Naive B cell (primary cell): Measurements from ENCODE around the gene FEZ2. TPM values are rescaled to one million over a fixed set of nuclear protein-coding genes. Genes with fewer than 3 reads are reported as not detected.
"Not testable (repeated sequence)": the region's sequence is repeated elsewhere in the genome, so short reads cannot be mapped to it uniquely, and the experiment has no call there.

ENCODE experiments used
- ATAC-seq, 2 donors: fragments of 150-1000 bp; cut with Tn5 transposase; 2 replicates each; pipeline ENCODE4 v1.10.0; 2021; ENCODE audit warnings: low read depth in 2 of 2, mild to moderate bottlenecking in 2 of 2, moderate library complexity in 2 of 2
- DNase-seq: peaks from one replicate; pipeline ENCODE4 v3.0.0; 2022
- H3K27ac Mint-ChIP-seq, 6 donors: one replicate each; pipeline ENCODE4 v1.8.0; 2020 to 2022; ENCODE audit warnings: mild to moderate bottlenecking in 6 of 6, mixed read lengths in 6 of 6, moderate library complexity in 5 of 6, inconsistent platforms in 2 of 6
- H3K27me3 Mint-ChIP-seq, 3 donors: one replicate each; pipeline ENCODE4 v1.8.0; 2021 to 2022; ENCODE audit warnings: mixed read lengths in 3 of 3, mild to moderate bottlenecking in 1 of 3
- H3K36me3 Mint-ChIP-seq, 2 donors: one replicate each; pipeline ENCODE4 v1.8.0; 2020 to 2022; ENCODE audit warnings: mixed read lengths in 2 of 2, inconsistent platforms in 1 of 2, mild to moderate bottlenecking in 1 of 2
- H3K4me1 Mint-ChIP-seq, 3 donors: one replicate each; pipeline ENCODE4 v1.8.0; 2020 to 2022; ENCODE audit warnings: mixed read lengths in 3 of 3, inconsistent platforms in 1 of 3, mild to moderate bottlenecking in 1 of 3, moderate library complexity in 1 of 3
- H3K4me3 Mint-ChIP-seq, 8 donors: one replicate each; pipeline ENCODE4 v1.8.0; 2020 to 2022; ENCODE audit warnings: mild to moderate bottlenecking in 8 of 8, mixed read lengths in 8 of 8, moderate library complexity in 8 of 8, inconsistent platforms in 2 of 8
- H3K9me3 Mint-ChIP-seq, 7 donors: one replicate each; pipeline ENCODE4 v1.8.0; 2020 to 2022; ENCODE audit warnings: mixed read lengths in 7 of 7, mild to moderate bottlenecking in 5 of 7, inconsistent platforms in 2 of 7, moderate library complexity in 1 of 7
- polyA plus RNA-seq, 6 donors: library from polyadenylated mRNA; unstranded; fragments of 300-500 nt; fragmentation: Illumina TruSeq; gene quantifications; one replicate each; pipeline ENCODE4 v1.2.3, GENCODE V29; 2021; ENCODE audit warnings: low read depth in 6 of 6

The FEZ2 gene
- polyA plus RNA-seq, 6 donors from 2014 or later, result 3.0 to 6.0 (median 3.6) TPM

DNA sequence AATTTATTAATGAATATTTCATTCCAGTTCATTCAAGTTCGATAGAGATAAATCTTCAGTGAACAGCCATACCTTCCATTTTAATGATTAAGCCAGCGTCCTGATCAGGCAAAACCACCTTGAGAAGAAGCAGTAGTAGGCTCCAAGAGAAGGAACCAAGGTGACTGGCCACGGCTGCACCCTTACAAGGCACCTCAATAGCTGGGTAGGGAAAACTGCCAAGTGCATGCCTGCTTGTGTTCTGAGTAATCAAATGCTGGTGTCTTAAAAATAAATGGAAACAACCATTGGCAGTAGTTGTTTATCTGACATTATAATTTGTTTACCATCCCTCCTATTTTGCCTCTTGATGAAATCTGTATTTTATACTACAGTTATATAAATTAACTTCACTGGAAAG lies 10.0 kb upstream of the FEZ2 start:
- peaks cover 0 to 29% (median 9%) of the 10 kb centered on the region in 3 donors for H3K27me3 Mint-ChIP-seq
- DNase-seq, result no peak
- H3K4me3 Mint-ChIP-seq, result no peak overlapping the region
- no peaks in the 10 kb centered on the region for H3K9me3 Mint-ChIP-seq
- H3K4me1 Mint-ChIP-seq, result no peaks in the 10 kb centered on the region
- no peak for ATAC-seq
- H3K27ac Mint-ChIP-seq, result no peak overlapping the region
- no peaks in the 10 kb centered on the region for H3K36me3 Mint-ChIP-seq

GRCh38 chr2:36606925-36607324 lies 9.0 kb upstream of the FEZ2 start:
- Mint-ChIP-seq H3K4me3 (no peak overlapping the region), H3K9me3 (no peaks in the 10 kb centered on the region), H3K27me3 (peaks cover 0 to 28% (median 9%) of the 10 kb centered on the region in 3 donors), H3K4me1 (no peaks in the 10 kb centered on the region), H3K36me3 (no peaks in the 10 kb centered on the region), H3K27ac (no peak overlapping the region)
- DNase-seq (no peak), ATAC-seq (no peak)

DNA sequence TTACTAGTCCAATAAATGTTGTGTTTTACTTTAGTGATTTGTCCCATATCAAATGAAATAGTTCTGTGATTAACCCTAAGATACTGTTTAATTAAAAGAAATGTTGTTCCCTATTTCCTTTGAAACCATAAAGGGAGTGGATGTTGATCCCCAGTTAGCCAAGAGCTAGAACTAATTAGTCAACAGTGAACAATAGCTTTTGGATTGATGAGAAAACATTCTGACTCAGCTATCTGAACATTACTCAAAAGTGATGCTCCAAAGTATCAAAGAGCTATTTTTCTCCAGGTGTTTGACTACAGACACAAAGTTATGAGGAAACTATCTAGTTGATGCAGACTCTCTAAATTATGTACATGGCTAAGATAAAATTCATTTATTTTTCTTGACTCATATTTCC lies 7.3 kb upstream of the FEZ2 start:
- no peak for ATAC-seq
- no peaks in the 10 kb centered on the region for H3K9me3 Mint-ChIP-seq
- no peak for DNase-seq
- peaks cover 0 to 12% (median 4%) of the 10 kb centered on the region in 3 donors for H3K27me3 Mint-ChIP-seq
- no peak overlapping the region for H3K4me3 Mint-ChIP-seq
- H3K27ac Mint-ChIP-seq, result no peak overlapping the region
- H3K36me3 Mint-ChIP-seq, result no peaks in the 10 kb centered on the region
- H3K4me1 Mint-ChIP-seq, result no peaks in the 10 kb centered on the region

DNA sequence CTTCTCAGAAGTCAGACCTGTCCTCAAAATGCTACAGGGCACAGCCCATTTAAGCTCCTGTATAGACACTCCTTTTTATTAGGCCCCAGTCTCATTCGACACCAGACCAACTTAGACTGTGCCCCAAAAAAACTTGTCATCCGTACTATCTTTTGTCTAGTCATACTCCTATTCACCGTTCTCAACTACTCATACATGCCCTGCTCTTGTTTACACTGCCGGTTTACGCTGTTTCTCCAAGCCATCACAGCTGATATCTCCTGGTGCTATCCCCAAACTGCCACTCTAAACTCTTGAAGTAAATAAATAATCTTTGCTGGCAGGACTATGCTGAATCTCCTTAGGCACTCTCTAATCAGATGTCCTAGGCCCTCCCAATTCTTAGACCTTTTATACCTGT lies 5.7 kb upstream of the FEZ2 start:
- H3K27ac Mint-ChIP-seq, H3K27me3 Mint-ChIP-seq, H3K9me3 Mint-ChIP-seq, H3K4me3 Mint-ChIP-seq, H3K36me3 Mint-ChIP-seq, ATAC-seq, DNase-seq, H3K4me1 Mint-ChIP-seq: not testable (repeated sequence)

- H3K4me1 Mint-ChIP-seq, result peaks cover 30 to 41% (median 41%) of the 10 kb centered on the region in 3 donors
- H3K4me3 Mint-ChIP-seq, result peak overlapping the region; percentile 89 to 99 (median 96)
- H3K36me3 Mint-ChIP-seq, result peaks cover 0 to 5% of the 10 kb centered on the region in 2 donors
- DNase-seq (no peak), ATAC-seq (no peak)
- peak overlapping the region; percentile 7 to 94 (median 79) for H3K27ac Mint-ChIP-seq
- no peaks in the 10 kb centered on the region for H3K9me3 Mint-ChIP-seq
- no peaks in the 10 kb centered on the region for H3K27me3 Mint-ChIP-seq
These were observed 901 bp downstream of the FEZ2 start for GRCh38 chr2:36597003-36597531.

DNA sequence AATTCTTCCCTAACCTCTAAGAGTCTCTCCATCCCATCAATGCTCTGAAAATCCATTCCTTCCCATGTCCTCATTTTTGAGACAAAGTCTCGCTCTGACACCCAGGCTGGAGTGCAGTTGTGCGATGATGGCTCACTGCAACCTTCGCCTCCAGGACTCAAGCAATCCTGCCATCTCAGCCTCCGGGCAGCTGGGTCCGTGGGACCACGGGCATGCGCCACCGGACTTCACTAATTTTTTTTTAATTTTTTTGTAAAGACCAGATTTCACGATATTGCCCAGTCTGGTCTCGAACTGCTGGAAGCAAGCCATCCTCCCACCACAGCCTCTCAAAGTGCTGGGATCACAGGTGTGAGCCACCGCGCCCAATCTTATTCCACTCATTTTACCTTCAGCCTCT lies 1.6 kb downstream of the FEZ2 start:
- no peak for ATAC-seq
- DNase-seq, result no peak
- no peaks in the 10 kb centered on the region for H3K27me3 Mint-ChIP-seq
- peak overlapping the region in 1 of 6 donors; percentile 21 for H3K27ac Mint-ChIP-seq
- H3K9me3 Mint-ChIP-seq, result no peaks in the 10 kb centered on the region
- peak overlapping the region in 7 of 8 donors; percentile 16 to 96 (median 91) for H3K4me3 Mint-ChIP-seq
- peaks cover 0 to 5% of the 10 kb centered on the region in 2 donors for H3K36me3 Mint-ChIP-seq
- H3K4me1 Mint-ChIP-seq, result peaks cover 30 to 41% (median 41%) of the 10 kb centered on the region in 3 donors

GRCh38 chr2:36594849-36595248 lies 3.1 kb downstream of the FEZ2 start:
- ATAC-seq (no peak), DNase-seq (no peak)
- Mint-ChIP-seq H3K27ac (no peak overlapping the region), H3K4me3 (peak overlapping the region in 1 of 8 donors; percentile 91), H3K27me3 (no peaks in the 10 kb centered on the region), H3K4me1 (peaks cover 34 to 45% (median 41%) of the 10 kb centered on the region in 3 donors), H3K9me3 (no peaks in the 10 kb centered on the region), H3K36me3 (peaks cover 0 to 5% of the 10 kb centered on the region in 2 donors)

DNA sequence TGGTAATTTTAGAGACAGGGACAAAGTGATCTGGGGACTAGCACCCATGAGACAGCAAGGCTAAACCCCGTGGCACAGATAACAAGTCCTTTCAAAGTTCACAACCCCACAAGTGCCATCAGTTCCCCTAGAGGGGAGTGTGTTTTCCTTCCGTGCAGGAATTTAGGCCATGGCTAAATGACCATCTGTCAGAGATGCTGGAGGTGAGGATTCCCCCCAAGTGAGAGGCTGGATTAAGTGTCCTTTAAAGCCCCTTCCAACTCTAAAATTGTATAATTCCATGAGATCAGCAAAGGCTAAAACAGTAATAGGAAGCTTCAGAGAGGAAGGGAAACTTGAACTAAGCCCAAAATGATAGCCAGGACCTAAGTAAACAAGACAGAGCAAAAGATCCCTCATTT lies 8.7 kb downstream of the FEZ2 start:
- ATAC-seq, result no peak
- Mint-ChIP-seq H3K9me3 (no peaks in the 10 kb centered on the region), H3K4me3 (no peak overlapping the region), H3K4me1 (peaks cover 14 to 17% (median 16%) of the 10 kb centered on the region in 3 donors), H3K27ac (peak overlapping the region in 2 of 6 donors; percentile 25 to 75), H3K36me3 (peaks cover 14 to 19% of the 10 kb centered on the region in 2 donors), H3K27me3 (no peaks in the 10 kb centered on the region)
- no peak for DNase-seq

GRCh38 chr2:36587556-36587955 lies 10.4 kb downstream of the FEZ2 start:
- Mint-ChIP-seq H3K9me3 (no peaks in the 10 kb centered on the region), H3K4me1 (peaks cover 6 to 13% (median 7%) of the 10 kb centered on the region in 3 donors), H3K27ac (no peak overlapping the region), H3K36me3 (peaks cover 30 to 31% of the 10 kb centered on the region in 2 donors), H3K4me3 (no peak overlapping the region), H3K27me3 (no peaks in the 10 kb centered on the region)
- no peak for ATAC-seq
- no peak for DNase-seq

- DNase-seq, result no peak
- no peak for ATAC-seq
- Mint-ChIP-seq H3K27me3 (no peaks in the 10 kb centered on the region), H3K27ac (no peak overlapping the region), H3K4me3 (no peak overlapping the region), H3K9me3 (no peaks in the 10 kb centered on the region), H3K36me3 (peaks cover 33 to 35% of the 10 kb centered on the region in 2 donors), H3K4me1 (peaks cover 6 to 13% (median 7%) of the 10 kb centered on the region in 3 donors)
These were observed 10.9 kb downstream of the FEZ2 start for GRCh38 chr2:36587101-36587500.

GRCh38 chr2:36586672-36587071 lies 11.3 kb downstream of the FEZ2 start:
- no peaks in the 10 kb centered on the region for H3K27me3 Mint-ChIP-seq
- peaks cover 36 to 39% of the 10 kb centered on the region in 2 donors for H3K36me3 Mint-ChIP-seq
- peaks cover 6 to 13% (median 7%) of the 10 kb centered on the region in 3 donors for H3K4me1 Mint-ChIP-seq
- DNase-seq (no peak), ATAC-seq (no peak)
- H3K4me3 Mint-ChIP-seq, result no peak overlapping the region
- H3K27ac Mint-ChIP-seq, result no peak overlapping the region
- no peaks in the 10 kb centered on the region for H3K9me3 Mint-ChIP-seq

DNA sequence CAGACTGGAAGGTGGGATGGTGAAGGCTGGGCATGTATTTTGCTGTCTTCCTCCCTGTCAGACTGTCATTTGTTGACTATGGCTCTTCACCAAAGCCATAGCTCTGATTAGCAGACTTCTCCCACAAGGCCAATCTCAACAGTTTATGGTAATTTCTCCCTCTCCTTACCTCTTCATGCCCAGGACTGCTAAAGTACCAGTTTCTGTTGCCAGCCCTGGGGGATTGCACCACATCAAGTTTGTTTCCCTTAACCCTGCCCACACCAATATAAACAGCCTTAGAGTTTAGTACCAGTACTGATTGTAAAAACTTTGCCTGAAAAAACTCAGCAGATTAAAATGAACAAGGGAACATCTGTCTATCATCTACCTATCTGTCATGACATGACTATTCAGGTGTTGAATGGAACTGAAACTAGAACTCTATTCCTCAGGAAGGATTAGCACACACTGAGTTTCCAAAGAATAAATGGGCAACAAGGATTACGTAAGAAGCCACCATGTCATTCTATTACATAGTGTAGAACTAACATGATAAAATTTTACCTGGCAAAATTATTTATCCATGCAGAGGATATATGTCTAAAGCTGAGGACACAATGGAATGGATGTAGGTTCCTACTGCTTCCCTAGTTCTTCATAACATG lies 13.7 kb downstream of the FEZ2 start:
- Mint-ChIP-seq H3K4me3 (no peak overlapping the region), H3K27ac (no peak overlapping the region), H3K27me3 (no peaks in the 10 kb centered on the region), H3K9me3 (no peaks in the 10 kb centered on the region), H3K4me1 (peaks cover 2 to 9% (median 6%) of the 10 kb centered on the region in 3 donors), H3K36me3 (peaks cover 49 to 50% of the 10 kb centered on the region in 2 donors)
- ATAC-seq (no peak), DNase-seq (no peak)

DNA sequence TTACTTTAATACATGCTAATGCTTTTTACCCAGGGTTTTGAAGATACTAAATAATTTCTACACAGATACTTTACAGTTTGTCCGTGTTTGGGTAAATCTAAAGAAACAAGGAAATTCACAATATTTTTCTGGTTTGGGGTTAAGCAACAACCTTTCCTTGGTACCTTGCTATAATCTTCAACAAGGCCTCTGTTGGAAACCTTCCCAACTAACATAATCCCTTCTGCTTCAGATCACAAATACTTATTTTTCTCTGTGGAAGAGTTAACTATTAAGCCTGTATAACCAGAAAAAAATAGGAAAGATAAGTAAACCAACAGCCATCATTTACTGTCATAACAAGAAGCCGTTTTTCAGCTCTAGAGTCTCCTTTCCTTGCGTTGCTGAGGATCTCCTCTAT lies 15.0 kb downstream of the FEZ2 start:
- Mint-ChIP-seq H3K36me3 (peaks cover 62 to 63% of the 10 kb centered on the region in 2 donors), H3K27me3 (no peaks in the 10 kb centered on the region)
- no peak for ATAC-seq

DNA sequence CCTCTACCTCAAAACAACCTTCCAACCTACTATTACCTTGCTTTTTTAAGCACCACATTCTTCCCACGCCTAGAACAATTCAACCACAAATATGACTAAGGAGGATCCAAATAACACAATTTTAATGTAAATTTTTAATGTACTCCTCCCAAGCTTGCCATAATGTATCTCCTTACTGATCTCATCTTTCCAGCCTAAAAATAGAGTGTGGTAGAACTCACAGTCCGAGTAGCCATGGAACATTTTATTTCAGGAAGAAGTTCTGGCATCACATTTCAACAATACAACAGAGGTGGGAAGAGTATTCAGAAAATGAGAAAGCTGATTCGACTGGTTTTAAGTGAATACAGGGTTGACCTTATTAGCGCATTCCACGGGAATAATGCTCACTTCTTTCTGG lies 15.4 kb downstream of the FEZ2 start:
- no peak for DNase-seq
- Mint-ChIP-seq H3K4me1 (peaks cover 2 to 20% (median 15%) of the 10 kb centered on the region in 3 donors), H3K4me3 (no peak overlapping the region), H3K36me3 (peaks cover 65 to 67% of the 10 kb centered on the region in 2 donors), H3K9me3 (no peaks in the 10 kb centered on the region), H3K27me3 (no peaks in the 10 kb centered on the region), H3K27ac (no peak overlapping the region)
- no peak for ATAC-seq

More for the DNA sequence above, 15.0 kb downstream of the FEZ2 start:
- no peak overlapping the region for H3K27ac Mint-ChIP-seq
- H3K4me3 Mint-ChIP-seq, result no peak overlapping the region
- DNase-seq, result no peak
- H3K9me3 Mint-ChIP-seq, result no peaks in the 10 kb centered on the region
- H3K4me1 Mint-ChIP-seq, result peaks cover 2 to 20% (median 15%) of the 10 kb centered on the region in 3 donors
